ENCODE results near the gene ST6GALNAC1.

Gene ST6GALNAC1

DNA sequence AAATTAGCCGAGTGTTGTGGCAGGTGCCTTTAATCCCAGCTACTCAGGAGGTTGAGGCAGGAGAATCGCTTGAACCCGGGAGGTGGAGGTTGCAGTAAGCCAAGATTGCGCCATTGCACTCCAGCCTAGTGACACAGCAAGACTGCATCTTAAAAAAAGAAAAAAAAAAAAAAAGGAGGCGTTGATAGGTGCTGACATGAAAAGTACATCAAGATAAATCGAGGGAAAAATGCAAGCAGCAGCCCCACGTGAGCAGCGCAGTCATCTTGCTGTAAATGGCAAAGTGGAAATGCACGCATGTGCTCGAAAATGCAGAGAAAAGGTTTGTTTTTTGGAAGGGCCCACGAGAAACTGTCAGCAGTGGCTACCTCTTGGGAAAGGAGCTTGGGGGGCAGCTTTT is 46.3 kb upstream of the ST6GALNAC1 start:
- WGBS, result 97% methylated on average over 11 of the region's 11 CpGs
- H3K14ac ChIP-seq (ENCODE audit: low read length in 2 of 2), result no peak overlapping the region

GRCh38 chr17:76688165-76688622 is 44.6 kb upstream of the ST6GALNAC1 start:
- Histone ChIP-seq H3K18ac (ENCODE audit: low read depth in 1 of 2, low read length in 2 of 2) (no peak overlapping the region), H3K23ac (ENCODE audit: low read length in 2 of 2) (no peak overlapping the region), H2BK15ac (ENCODE audit: low read depth, poor library complexity, severe bottlenecking) (no peak overlapping the region), H3K4me3 (ENCODE audit: insufficient read depth in 1 of 2, low read depth in 1 of 2, low read length in 2 of 2) (peak overlapping the region in 1 of 2 experiments; percentile 38), H4K91ac (ENCODE audit: low read length) (no peak overlapping the region), H3K4me2 (ENCODE audit: low read length, poor library complexity, severe bottlenecking) (no peak overlapping the region), H2BK12ac (ENCODE audit: low read length in 2 of 2) (no peak overlapping the region), H3K4me1 (ENCODE audit: control insufficient read depth, insufficient read depth, low read depth, low read length) (peaks cover 68% of the 10 kb centered on the region), H3K14ac (ENCODE audit: low read length in 2 of 2) (peak overlapping the region in 1 of 2 experiments; percentile 5), H3K36me3 (ENCODE audit: control insufficient read depth in 1 of 2, insufficient read depth in 2 of 2, low read depth in 1 of 2, low read length in 2 of 2) (peaks cover 26 to 40% of the 10 kb centered on the region in 2 experiments), H2AFZ (ENCODE audit: low read depth, low read length) (no peak overlapping the region), H3K9ac (ENCODE audit: low read length) (peak overlapping the region; percentile 83), H3K27ac (ENCODE audit: low read length, poor library complexity, severe bottlenecking) (peak overlapping the region; percentile 45), H2BK120ac (ENCODE audit: low read depth, low read length) (no peak overlapping the region), H3K9me3 (ENCODE audit: control insufficient read depth, low read length) (no peaks in the 10 kb centered on the region), H3K27me3 (ENCODE audit: control insufficient read depth in 1 of 2, insufficient read depth in 1 of 2, low read length in 2 of 2) (no peaks in the 10 kb centered on the region), H2BK5ac (ENCODE audit: low read depth, low read length, poor library complexity, severe bottlenecking) (no peak overlapping the region), H4K8ac (ENCODE audit: low read length) (no peak overlapping the region), H3K4ac (ENCODE audit: low read depth in 1 of 2, low read length in 2 of 2) (no peak overlapping the region), H3K79me1 (replicated peaks; ENCODE audit: low read length, poor library complexity, severe bottlenecking) (peaks cover 33% of the 10 kb centered on the region), H2AK5ac (ENCODE audit: low read length, severe bottlenecking) (peak overlapping the region; percentile 11)
- no peak for DNase-seq
- WGBS, result 96% methylated on average over 10 of the region's 11 CpGs

More for the DNA sequence above, 46.3 kb upstream of the ST6GALNAC1 start:
- no peak overlapping the region for H3K18ac ChIP-seq (ENCODE audit: low read depth in 1 of 2, low read length in 2 of 2)
- no peak overlapping the region for H2BK5ac ChIP-seq (ENCODE audit: low read depth, low read length, poor library complexity, severe bottlenecking)
- H3K27ac ChIP-seq (ENCODE audit: low read length, poor library complexity, severe bottlenecking), result no peak overlapping the region
- H4K91ac ChIP-seq (ENCODE audit: low read length), result no peak overlapping the region
- no peak overlapping the region for H3K9ac ChIP-seq (ENCODE audit: low read length)
- H3K79me1 ChIP-seq (replicated peaks; ENCODE audit: low read length, poor library complexity, severe bottlenecking), result peaks cover 28% of the 10 kb centered on the region
- H3K23ac ChIP-seq (ENCODE audit: low read length in 2 of 2), result no peak overlapping the region
- no peak overlapping the region for H3K4me2 ChIP-seq (ENCODE audit: low read length, poor library complexity, severe bottlenecking)
- no peak overlapping the region for H2AK5ac ChIP-seq (ENCODE audit: low read length, severe bottlenecking)
- H3K9me3 ChIP-seq (ENCODE audit: control insufficient read depth, low read length), result no peaks in the 10 kb centered on the region
- no peak overlapping the region for H2BK120ac ChIP-seq (ENCODE audit: low read depth, low read length)
- no peak overlapping the region for H2BK15ac ChIP-seq (ENCODE audit: low read depth, poor library complexity, severe bottlenecking)
- no peak overlapping the region for H4K8ac ChIP-seq (ENCODE audit: low read length)
- no peak overlapping the region for H2BK12ac ChIP-seq (ENCODE audit: low read length in 2 of 2)
- peaks cover 13 to 30% of the 10 kb centered on the region in 2 experiments for H3K36me3 ChIP-seq (ENCODE audit: control insufficient read depth in 1 of 2, insufficient read depth in 2 of 2, low read depth in 1 of 2, low read length in 2 of 2)
- no peaks in the 10 kb centered on the region for H3K27me3 ChIP-seq (ENCODE audit: control insufficient read depth in 1 of 2, insufficient read depth in 1 of 2, low read length in 2 of 2)
- H3K4me1 ChIP-seq (ENCODE audit: control insufficient read depth, insufficient read depth, low read depth, low read length), result peaks cover 61% of the 10 kb centered on the region
- no peak overlapping the region for H3K4ac ChIP-seq (ENCODE audit: low read depth in 1 of 2, low read length in 2 of 2)
- H2AFZ ChIP-seq (ENCODE audit: low read depth, low read length), result no peak overlapping the region
- DNase-seq, result no peak
- H3K4me3 ChIP-seq (ENCODE audit: insufficient read depth in 1 of 2, low read depth in 1 of 2, low read length in 2 of 2), result no peak overlapping the region

DNA sequence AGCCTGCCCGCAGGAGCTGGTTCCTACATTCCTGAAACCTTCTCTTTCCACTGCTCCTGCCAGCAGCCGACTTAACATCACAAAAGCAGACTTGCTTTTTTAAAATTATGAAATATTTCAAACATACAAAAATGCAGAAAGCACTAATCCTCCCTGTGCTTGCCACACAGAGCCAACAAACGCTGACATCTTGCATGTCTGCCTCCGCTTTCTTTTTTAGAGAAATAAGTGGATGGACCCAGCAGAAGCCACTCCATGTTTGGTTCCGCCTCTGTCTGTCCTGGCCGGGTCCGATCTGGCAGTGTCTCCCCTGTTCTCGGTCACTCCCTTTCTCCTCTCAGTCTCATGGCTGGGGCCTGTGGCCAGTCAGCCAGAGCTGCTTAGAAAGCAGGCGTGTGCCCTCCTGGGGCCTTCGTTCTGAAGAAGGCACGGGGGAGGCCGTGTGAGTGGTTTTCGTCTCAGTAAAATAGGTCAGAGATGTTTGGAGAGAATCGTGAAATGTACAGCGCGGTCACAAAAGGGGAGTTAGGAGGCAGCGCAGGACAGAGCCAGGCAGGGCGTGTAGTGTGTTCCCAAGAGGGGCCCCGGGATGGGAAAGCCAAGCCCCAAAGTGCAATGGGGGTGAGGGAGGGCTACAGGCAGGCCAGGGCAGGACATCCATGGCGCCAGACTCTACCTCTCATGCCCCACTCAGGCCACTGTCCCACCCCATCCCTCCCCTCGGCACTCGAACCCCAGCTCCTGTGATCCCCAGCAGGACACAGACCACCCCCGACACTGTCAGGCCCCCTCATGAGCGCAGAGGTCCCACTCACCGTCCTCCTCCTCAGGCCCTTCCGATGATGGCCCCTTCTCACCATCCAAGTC is 44.0 kb upstream of the ST6GALNAC1 start:
- Histone ChIP-seq H2BK12ac (ENCODE audit: low read length in 2 of 2) (no peak overlapping the region), H3K9ac (ENCODE audit: low read length) (peak overlapping the region; percentile 83), H4K91ac (ENCODE audit: low read length) (no peak overlapping the region), H3K27ac (ENCODE audit: low read length, poor library complexity, severe bottlenecking) (peak overlapping the region; percentile 66), H3K36me3 (ENCODE audit: control insufficient read depth in 1 of 2, insufficient read depth in 2 of 2, low read depth in 1 of 2, low read length in 2 of 2) (peaks cover 32 to 47% of the 10 kb centered on the region in 2 experiments), H3K18ac (ENCODE audit: low read depth in 1 of 2, low read length in 2 of 2) (no peak overlapping the region), H2BK120ac (ENCODE audit: low read depth, low read length) (no peak overlapping the region), H3K4me3 (ENCODE audit: insufficient read depth in 1 of 2, low read depth in 1 of 2, low read length in 2 of 2) (peak overlapping the region in 1 of 2 experiments; percentile 38), H3K79me1 (replicated peaks; ENCODE audit: low read length, poor library complexity, severe bottlenecking) (peaks cover 39% of the 10 kb centered on the region), H3K4me1 (ENCODE audit: control insufficient read depth, insufficient read depth, low read depth, low read length) (peaks cover 72% of the 10 kb centered on the region), H2AK5ac (ENCODE audit: low read length, severe bottlenecking) (peak overlapping the region; percentile 62), H3K14ac (ENCODE audit: low read length in 2 of 2) (no peak overlapping the region), H3K27me3 (ENCODE audit: control insufficient read depth in 1 of 2, insufficient read depth in 1 of 2, low read length in 2 of 2) (no peaks in the 10 kb centered on the region), H3K4ac (ENCODE audit: low read depth in 1 of 2, low read length in 2 of 2) (no peak overlapping the region), H2BK5ac (ENCODE audit: low read depth, low read length, poor library complexity, severe bottlenecking) (no peak overlapping the region), H3K9me3 (ENCODE audit: control insufficient read depth, low read length) (no peaks in the 10 kb centered on the region), H2BK15ac (ENCODE audit: low read depth, poor library complexity, severe bottlenecking) (peak overlapping the region; percentile 30), H2AFZ (ENCODE audit: low read depth, low read length) (no peak overlapping the region), H3K4me2 (ENCODE audit: low read length, poor library complexity, severe bottlenecking) (no peak overlapping the region), H3K23ac (ENCODE audit: low read length in 2 of 2) (no peak overlapping the region), H4K8ac (ENCODE audit: low read length) (no peak overlapping the region)
- no peak for DNase-seq
- WGBS, result 81% methylated on average over 22 of the region's 26 CpGs

DNA sequence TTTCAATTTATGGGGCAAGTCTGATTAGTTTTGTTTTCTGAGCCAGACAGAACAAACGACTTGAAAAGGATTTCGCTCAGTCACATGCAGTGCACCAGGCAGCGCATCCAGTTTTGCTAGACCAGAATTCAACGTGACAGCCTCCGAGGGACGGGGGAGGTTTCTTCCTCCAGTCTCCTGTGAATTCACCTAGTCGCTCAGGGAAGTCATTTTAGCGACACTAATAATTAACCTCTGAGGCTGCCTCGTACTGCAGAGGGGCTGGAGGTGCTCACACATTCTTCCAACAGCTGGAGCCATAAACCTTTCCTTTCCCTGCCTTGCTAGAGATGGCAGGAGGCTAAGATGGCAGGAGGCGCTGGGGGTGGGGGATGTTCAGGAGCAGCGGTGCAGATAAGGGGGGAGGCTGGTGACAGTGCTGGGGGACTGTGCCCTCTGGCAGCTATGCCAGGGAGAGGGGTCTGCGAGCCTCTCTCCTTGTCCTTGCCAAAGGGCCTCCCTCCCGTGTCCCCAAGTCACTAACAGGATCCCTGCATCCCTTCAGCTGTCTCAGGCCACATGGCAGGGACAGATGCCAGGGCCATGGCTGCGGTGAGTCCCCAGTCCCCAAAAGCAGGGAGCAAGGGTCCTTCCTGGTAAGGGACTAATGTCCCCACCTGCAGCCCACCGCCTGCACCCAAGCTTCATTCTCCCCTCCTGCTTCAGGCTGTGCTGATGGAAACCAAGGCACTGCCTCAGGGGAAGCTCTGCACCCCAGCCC is 43.2 kb upstream of the ST6GALNAC1 start:
- no peak for DNase-seq
- H3K14ac ChIP-seq (ENCODE audit: low read length in 2 of 2), result no peak overlapping the region
- no peak overlapping the region for H4K91ac ChIP-seq (ENCODE audit: low read length)
- H4K8ac ChIP-seq (ENCODE audit: low read length), result no peak overlapping the region
- peaks cover 73% of the 10 kb centered on the region for H3K4me1 ChIP-seq (ENCODE audit: control insufficient read depth, insufficient read depth, low read depth, low read length)
- H2BK15ac ChIP-seq (ENCODE audit: low read depth, poor library complexity, severe bottlenecking), result no peak overlapping the region
- H3K4me3 ChIP-seq (ENCODE audit: insufficient read depth in 1 of 2, low read depth in 1 of 2, low read length in 2 of 2), result peak overlapping the region in 1 of 2 experiments; percentile 38
- no peak overlapping the region for H2BK12ac ChIP-seq (ENCODE audit: low read length in 2 of 2)
- no peak overlapping the region for H3K23ac ChIP-seq (ENCODE audit: low read length in 2 of 2)
- H2AK5ac ChIP-seq (ENCODE audit: low read length, severe bottlenecking), result peak overlapping the region; percentile 8
- H3K27me3 ChIP-seq (ENCODE audit: control insufficient read depth in 1 of 2, insufficient read depth in 1 of 2, low read length in 2 of 2), result no peaks in the 10 kb centered on the region
- peaks cover 42% of the 10 kb centered on the region for H3K79me1 ChIP-seq (replicated peaks; ENCODE audit: low read length, poor library complexity, severe bottlenecking)
- H3K36me3 ChIP-seq (ENCODE audit: control insufficient read depth in 1 of 2, insufficient read depth in 2 of 2, low read depth in 1 of 2, low read length in 2 of 2), result peaks cover 34 to 53% of the 10 kb centered on the region in 2 experiments
- peak overlapping the region; percentile 83 for H3K9ac ChIP-seq (ENCODE audit: low read length)
- H3K27ac ChIP-seq (ENCODE audit: low read length, poor library complexity, severe bottlenecking), result peak overlapping the region; percentile 66
- H3K4ac ChIP-seq (ENCODE audit: low read depth in 1 of 2, low read length in 2 of 2), result no peak overlapping the region
- H3K18ac ChIP-seq (ENCODE audit: low read depth in 1 of 2, low read length in 2 of 2), result no peak overlapping the region
- H2AFZ ChIP-seq (ENCODE audit: low read depth, low read length), result no peak overlapping the region
- H3K4me2 ChIP-seq (ENCODE audit: low read length, poor library complexity, severe bottlenecking), result no peak overlapping the region
- 63% methylated on average over 12 of the region's 15 CpGs for WGBS
- no peaks in the 10 kb centered on the region for H3K9me3 ChIP-seq (ENCODE audit: control insufficient read depth, low read length)
- no peak overlapping the region for H2BK120ac ChIP-seq (ENCODE audit: low read depth, low read length)
- H2BK5ac ChIP-seq (ENCODE audit: low read depth, low read length, poor library complexity, severe bottlenecking), result no peak overlapping the region

All from mesenchymal stem cell (in vitro differentiated cells and primary cell).